Endodermal cell (in vitro differentiated cells): ENCODE results near the gene CIPC. TPM values are rescaled to one million over a fixed set of nuclear protein-coding genes. Genes with fewer than 3 reads are reported as not detected.

Experiments
- DNase-seq: peaks from one replicate; pipeline ENCODE4 v3.0.0-alpha.2; 2017
- H3K27ac ChIP-seq: 2 replicates; pipeline ENCODE4 v1.5.1; 2013; ENCODE audit warnings: mild to moderate bottlenecking, low read depth, low read length, moderate library complexity
- H3K27me3 ChIP-seq: 2 replicates; pipeline ENCODE4 v1.6.1; 2013; ENCODE audit warnings: mild to moderate bottlenecking, low read length, moderate library complexity; ENCODE audit not compliant: insufficient read depth, control insufficient read depth, poor library complexity, severe bottlenecking
- H3K36me3 ChIP-seq: 2 replicates; pipeline ENCODE4 v1.7.0; 2013; ENCODE audit warnings: mild to moderate bottlenecking, low read length, moderate library complexity; ENCODE audit not compliant: control insufficient read depth, insufficient read depth
- H3K4me1 ChIP-seq: one replicate; pipeline ENCODE4 v1.7.0; 2013; ENCODE audit warnings: low read length; ENCODE audit not compliant: control insufficient read depth, insufficient read depth
- H3K4me3 ChIP-seq: 2 replicates; pipeline ENCODE4 v1.5.1; 2013; ENCODE audit warnings: mild to moderate bottlenecking, low read length, moderate library complexity
- H3K9ac ChIP-seq: 2 replicates; pipeline ENCODE4 v1.6.1; 2013; ENCODE audit warnings: mild to moderate bottlenecking, low read length, moderate library complexity; ENCODE audit not compliant: poor library complexity, severe bottlenecking; ENCODE audit errors: extremely low read depth
- H3K9me3 ChIP-seq: 2 replicates; pipeline ENCODE4 v1.6.1; 2013; ENCODE audit warnings: mild to moderate bottlenecking, low read length, moderate library complexity; ENCODE audit not compliant: control insufficient read depth
- H3K27ac Mint-ChIP-seq: 2 replicates; pipeline ENCODE4 v1.8.0; 2020; ENCODE audit warnings: mixed read lengths
- H3K27me3 Mint-ChIP-seq: 2 replicates; pipeline ENCODE4 v1.8.0; 2021; ENCODE audit warnings: mild to moderate bottlenecking, mixed read lengths; ENCODE audit not compliant: insufficient read depth
- H3K36me3 Mint-ChIP-seq: 2 replicates; pipeline ENCODE4 v1.8.0; 2020; ENCODE audit warnings: low read depth, mixed read lengths
- H3K4me1 Mint-ChIP-seq: 2 replicates; pipeline ENCODE4 v1.8.0; 2020; ENCODE audit warnings: mixed read lengths
- H3K4me3 Mint-ChIP-seq: 2 replicates; pipeline ENCODE4 v1.8.0; 2020; ENCODE audit warnings: mild to moderate bottlenecking, moderate library complexity, mixed read lengths
- H3K9me3 Mint-ChIP-seq: 2 replicates; pipeline ENCODE4 v1.8.0; 2020; ENCODE audit warnings: mild to moderate bottlenecking, mixed read lengths
- WGBS, 2 experiments: methylation state at CpG; one replicate each; pipeline versions ENCODE4 v1.1.5 to v1.1.7; 2013; ENCODE audit warnings: missing lambda C conversion rate in 2 of 2, mixed read lengths in 1 of 2; ENCODE audit not compliant: insufficient coverage in 1 of 2, insufficient read length in 1 of 2; 5-methylcytosine and 5-hydroxymethylcytosine counted together
- total RNA-seq, 2 donors: library from RNA; stranded (reverse); fragmentation: NEBNext Ultra II Directional in 1 of 2; extraction: Animal tissue kit (Norgen Biotek cat#: 25700) in 1 of 2; gene quantifications; 2 replicates in 1 of 2; 3 replicates in 1 of 2; pipeline ENCODE4 v1.2.1, GENCODE V29; 2021
- TF ChIP-seq, protein P1 (sequence below): fragments of 200-600 bp; sonication (generic); conservative IDR thresholded peaks from 2 replicates; pipeline ENCODE4 v1.5.0; 2021; ENCODE audit warnings: antibody characterized with exemption, mild to moderate bottlenecking

CIPC gene
- total RNA-seq, 2 donors from 2014 or later, result 16.2 to 22.5 TPM

DNA sequence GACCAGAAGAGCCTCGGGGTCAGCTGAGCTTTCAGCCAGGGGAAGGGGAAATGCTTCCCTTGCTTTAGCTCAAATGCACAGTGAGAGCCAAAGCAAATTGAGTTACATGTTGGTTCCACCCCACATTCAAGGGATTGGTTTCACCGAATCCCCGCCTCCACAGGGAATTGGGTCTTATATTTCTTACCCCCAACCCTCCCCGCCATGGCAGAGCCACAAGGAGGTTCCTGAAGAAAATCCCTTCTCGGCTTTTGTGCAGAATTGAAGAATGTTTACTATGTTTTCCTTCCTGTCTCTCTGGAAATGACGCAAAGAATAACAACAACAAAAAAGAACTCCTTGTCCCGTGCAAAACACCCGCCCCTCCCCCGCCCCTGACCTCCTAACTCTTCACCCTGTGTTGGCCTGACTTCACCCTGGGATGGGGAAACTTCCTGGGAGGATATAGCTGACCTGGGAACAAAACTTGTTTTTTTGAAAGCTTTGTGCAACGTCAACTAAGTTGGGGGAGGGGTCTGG lies 21.9 kb upstream of the CIPC start:
- TF ChIP-seq, protein P1, sequence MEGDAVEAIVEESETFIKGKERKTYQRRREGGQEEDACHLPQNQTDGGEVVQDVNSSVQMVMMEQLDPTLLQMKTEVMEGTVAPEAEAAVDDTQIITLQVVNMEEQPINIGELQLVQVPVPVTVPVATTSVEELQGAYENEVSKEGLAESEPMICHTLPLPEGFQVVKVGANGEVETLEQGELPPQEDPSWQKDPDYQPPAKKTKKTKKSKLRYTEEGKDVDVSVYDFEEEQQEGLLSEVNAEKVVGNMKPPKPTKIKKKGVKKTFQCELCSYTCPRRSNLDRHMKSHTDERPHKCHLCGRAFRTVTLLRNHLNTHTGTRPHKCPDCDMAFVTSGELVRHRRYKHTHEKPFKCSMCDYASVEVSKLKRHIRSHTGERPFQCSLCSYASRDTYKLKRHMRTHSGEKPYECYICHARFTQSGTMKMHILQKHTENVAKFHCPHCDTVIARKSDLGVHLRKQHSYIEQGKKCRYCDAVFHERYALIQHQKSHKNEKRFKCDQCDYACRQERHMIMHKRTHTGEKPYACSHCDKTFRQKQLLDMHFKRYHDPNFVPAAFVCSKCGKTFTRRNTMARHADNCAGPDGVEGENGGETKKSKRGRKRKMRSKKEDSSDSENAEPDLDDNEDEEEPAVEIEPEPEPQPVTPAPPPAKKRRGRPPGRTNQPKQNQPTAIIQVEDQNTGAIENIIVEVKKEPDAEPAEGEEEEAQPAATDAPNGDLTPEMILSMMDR, result no peak
- peaks cover 4% of the 10 kb centered on the region for H3K9me3 ChIP-seq
- no peaks in the 10 kb centered on the region for H3K36me3 Mint-ChIP-seq
- H3K27ac ChIP-seq, result peak overlapping the region; percentile 72
- no peaks in the 10 kb centered on the region for H3K36me3 ChIP-seq
- H3K27ac Mint-ChIP-seq, result peak overlapping the region; percentile 85
- peaks cover 11% of the 10 kb centered on the region for H3K9me3 Mint-ChIP-seq
- no peak overlapping the region for H3K4me3 ChIP-seq
- peak; percentile 84 for DNase-seq
- H3K9ac ChIP-seq, result no peak overlapping the region
- no peaks in the 10 kb centered on the region for H3K27me3 Mint-ChIP-seq
- H3K4me3 Mint-ChIP-seq, result peak overlapping the region; percentile 46
- H3K4me1 ChIP-seq, result peaks cover 3% of the 10 kb centered on the region
- H3K4me1 Mint-ChIP-seq, result peaks cover 23% of the 10 kb centered on the region
- no peaks in the 10 kb centered on the region for H3K27me3 ChIP-seq
- 37 to 47% methylated on average over 4 to 10 of the region's 10 CpGs for WGBS, 2 experiments

DNA sequence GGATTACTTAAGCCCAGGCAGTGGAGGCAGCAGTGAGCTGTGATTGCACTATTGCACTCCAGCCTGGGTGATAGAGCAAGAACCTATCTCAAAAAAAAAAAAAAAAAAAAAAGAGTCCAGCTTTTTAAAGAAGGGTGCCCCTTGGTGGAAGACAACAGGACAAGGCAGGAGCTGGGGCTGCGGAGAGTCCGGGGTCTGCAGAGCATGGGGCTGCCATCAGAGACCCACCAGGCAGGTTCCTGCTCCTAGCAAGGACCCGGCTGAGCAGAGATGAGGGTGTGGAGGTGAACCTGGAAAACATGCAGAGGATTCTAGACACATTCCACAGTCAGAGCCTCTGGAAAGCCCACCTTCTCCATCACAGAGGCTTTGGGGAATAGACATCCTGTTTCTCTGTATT lies 21.0 kb upstream of the CIPC start:
- no peak for DNase-seq
- Histone ChIP-seq H3K4me1 (peaks cover 3% of the 10 kb centered on the region), H3K9me3 (peaks cover 4% of the 10 kb centered on the region), H3K27ac (no peak overlapping the region), H3K4me3 (no peak overlapping the region), H3K36me3 (no peaks in the 10 kb centered on the region), H3K9ac (no peak overlapping the region), H3K27me3 (no peaks in the 10 kb centered on the region)
- peak overlapping the region; percentile 85 for H3K27ac Mint-ChIP-seq
- peaks cover 20% of the 10 kb centered on the region for H3K4me1 Mint-ChIP-seq
- H3K4me3 Mint-ChIP-seq, result no peak overlapping the region
- TF ChIP-seq, protein P1, result peak; percentile 19
- H3K36me3 Mint-ChIP-seq, result no peaks in the 10 kb centered on the region
- H3K9me3 Mint-ChIP-seq, result peaks cover 11% of the 10 kb centered on the region
- 93 to 96% methylated on average over 2 to 3 of the region's 3 CpGs for WGBS, 2 experiments
- no peaks in the 10 kb centered on the region for H3K27me3 Mint-ChIP-seq

DNA sequence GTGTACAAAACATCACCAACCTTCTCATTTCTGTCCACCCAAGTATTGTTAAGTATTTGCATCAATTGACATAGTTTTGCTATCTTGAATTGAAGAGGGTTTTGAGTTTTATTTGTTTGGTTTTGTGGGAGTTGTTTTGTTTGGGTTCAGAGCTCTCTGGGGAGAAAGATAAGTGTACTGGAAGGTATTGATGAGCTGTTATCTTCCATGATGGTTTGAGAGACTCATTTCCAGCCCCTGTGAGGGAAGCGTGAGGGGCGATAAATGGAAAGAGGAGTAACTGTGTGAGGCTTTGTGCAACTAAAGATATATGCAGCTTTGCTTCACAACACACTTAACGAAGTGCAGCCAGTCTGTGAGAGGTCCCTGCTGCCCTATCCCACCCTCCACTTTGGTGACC lies 15.7 kb upstream of the CIPC start:
- Histone ChIP-seq H3K4me3 (peak overlapping the region; percentile 4), H3K9me3 (peaks cover 4% of the 10 kb centered on the region), H3K4me1 (peaks cover 22% of the 10 kb centered on the region), H3K27me3 (no peaks in the 10 kb centered on the region), H3K36me3 (no peaks in the 10 kb centered on the region), H3K27ac (no peak overlapping the region), H3K9ac (no peak overlapping the region)
- peaks cover 11% of the 10 kb centered on the region for H3K9me3 Mint-ChIP-seq
- 70 to 100% methylated on average over 1 to 3 of the region's 3 CpGs for WGBS, 2 experiments
- DNase-seq, result no peak
- no peak overlapping the region for H3K27ac Mint-ChIP-seq
- peaks cover 38% of the 10 kb centered on the region for H3K4me1 Mint-ChIP-seq
- no peaks in the 10 kb centered on the region for H3K36me3 Mint-ChIP-seq
- no peak overlapping the region for H3K4me3 Mint-ChIP-seq
- no peaks in the 10 kb centered on the region for H3K27me3 Mint-ChIP-seq
- TF ChIP-seq, protein P1, result no peak
